Heart left ventricle (tissue), 16 donors: ENCODE results near the gene MYH10. TPM values are rescaled to one million over a fixed set of nuclear protein-coding genes. Genes with fewer than 3 reads are reported as not detected.

Source experiments
- ATAC-seq, 4 donors: fragments of 200-7000 bp; cut with Tn5 transposase; one replicate each; pipeline ENCODE4 v1.9.1; 2020 to 2022; ENCODE audit warnings: moderate library complexity in 4 of 4, mild to moderate bottlenecking in 3 of 4, moderate number of reproducible peaks in 1 of 4
- DNase-seq, 5 donors: peaks; one replicate each; pipeline ENCODE4 v3.0.0-alpha.2; 2020
- H3K27ac ChIP-seq, 12 donors: fragments of 200-600 bp; sonication (generic) in 4 of 12; one replicate each; pipeline versions ENCODE4 v1.5.0 to v1.8.0; 2016 to 2022; ENCODE audit warnings: mild to moderate bottlenecking in 2 of 12
- H3K27me3 ChIP-seq, 9 donors: fragments of 200-600 bp; sonication (generic) in 2 of 9; one replicate each; pipeline versions ENCODE4 v1.5.1 to v1.8.0; 2016 to 2022; ENCODE audit warnings: mild to moderate bottlenecking in 3 of 9
- H3K36me3 ChIP-seq, 9 donors: fragments of 200-600 bp; sonication (generic) in 2 of 9; one replicate each; pipeline versions ENCODE4 v1.5.0 to v1.8.0; 2018 to 2022; ENCODE audit warnings: mild to moderate bottlenecking in 2 of 9
- H3K4me1 ChIP-seq, 12 donors: fragments of 200-600 bp; sonication (generic) in 4 of 12; one replicate each; pipeline versions ENCODE4 v1.5.0 to v1.8.0; 2016 to 2022; ENCODE audit warnings: mild to moderate bottlenecking in 3 of 12
- H3K4me3 ChIP-seq, 12 donors: fragments of 200-600 bp; sonication (generic) in 4 of 12; one replicate each; pipeline versions ENCODE4 v1.5.0 to v1.8.0; 2017 to 2022; ENCODE audit warnings: mild to moderate bottlenecking in 9 of 12, moderate library complexity in 4 of 12
- H3K9me3 ChIP-seq, 12 donors: fragments of 200-600 bp; sonication (generic) in 4 of 12; one replicate each; pipeline versions ENCODE4 v1.5.0 to v1.8.0; 2016 to 2022; ENCODE audit warnings: mild to moderate bottlenecking in 1 of 12
- POLR2A ChIP-seq, 2 donors: fragments of 450-650 bp; IDR thresholded peaks; one replicate each; pipeline ENCODE4 v1.6.1; 2017; ENCODE audit warnings: antibody characterized with exemption in 2 of 2, mild to moderate bottlenecking in 2 of 2, moderate library complexity in 2 of 2
- WGBS, 4 donors: extraction: QIAGEN DNeasy Blood & Tissue Kit in 2 of 4; methylation state at CpG; one replicate each; pipeline versions ENCODE4 v1.1.5 to v1.1.7; 2013 to 2018; 5-methylcytosine and 5-hydroxymethylcytosine counted together
- intact Hi-C, 10 donors: fragments of 100-400 bp; cut with DNase I; formaldehyde crosslinking; loops; one replicate each; pipeline versions ENCODE4 v1.11.1 to v1.14.2; 2022
- polyA plus RNA-seq, 2 donors: library from polyadenylated mRNA; stranded (reverse); fragments of 200-250 nt; gene quantifications; one replicate each; pipeline ENCODE4 v1.2.3, GENCODE V29; 2013
- total RNA-seq, 9 donors: library from RNA; depleted of rRNA in 2 of 9; stranded (reverse); fragments of >200 nt in 2 of 9; fragmentation: NEBNext Ultra II Directional in 3 of 9; extraction: Animal tissue kit (Norgen Biotek cat#: 25700) in 3 of 9; gene quantifications; one replicate each; pipeline versions ENCODE4 v1.1.0 to v1.2.4, GENCODE V29; 2016 to 2023
- TF ChIP-seq, protein P1 (sequence below), 12 donors: fragments of 200-600 bp; sonication (generic) in 4 of 12; IDR thresholded peaks; one replicate each; pipeline versions ENCODE4 v1.5.0 to v1.8.0; 2018 to 2022; ENCODE audit warnings: antibody characterized with exemption in 12 of 12, mild to moderate bottlenecking in 5 of 12
- donor health status: ischemic (EF 13 %, LVEDD 7.1; RV severe dilation, severe dysfunction).
- donor health status: healthy with polysubstance abuse.
- donor health status: DM: no; HTN: yes; CAD: no.
- donor health status: DM: no; HTN: no; CAD: no.
- donor health status: ischemic (EF 25% LVEDD 6.9; RV normal size, moderate dysfunction).
- donor health status: ischemic (EF 25% LVEDD 5.7; RV mildly dilated, moderate dysfunction).
- donor health status: healthy.
- donor health status: DM: yes; HTN: yes; CAD: no.
- donor health status: ischemic (EF 35%, LVEDD 5.7; RV mildly dilated, moderate dysfunction).
- donor health status: nonischemic (EF 11% LVEDD 7.7; RV severe dilation, severe dysfunction).
- donor health status: DM: yes; HTN: yes; CAD: no.
- donor health status: PGD.
- donor health status: ischemic (EF 29% LVEDD 5.4; RV normal size, mild dysfunction).
- donor health status: nonischemic (EF 23%, LVEDD 6.1; RV moderate dilation, normal function).

The MYH10 gene
- total and polyA plus RNA-seq, 11 donors: 10.6 to 62.1 (median 35.2) TPM

DNA sequence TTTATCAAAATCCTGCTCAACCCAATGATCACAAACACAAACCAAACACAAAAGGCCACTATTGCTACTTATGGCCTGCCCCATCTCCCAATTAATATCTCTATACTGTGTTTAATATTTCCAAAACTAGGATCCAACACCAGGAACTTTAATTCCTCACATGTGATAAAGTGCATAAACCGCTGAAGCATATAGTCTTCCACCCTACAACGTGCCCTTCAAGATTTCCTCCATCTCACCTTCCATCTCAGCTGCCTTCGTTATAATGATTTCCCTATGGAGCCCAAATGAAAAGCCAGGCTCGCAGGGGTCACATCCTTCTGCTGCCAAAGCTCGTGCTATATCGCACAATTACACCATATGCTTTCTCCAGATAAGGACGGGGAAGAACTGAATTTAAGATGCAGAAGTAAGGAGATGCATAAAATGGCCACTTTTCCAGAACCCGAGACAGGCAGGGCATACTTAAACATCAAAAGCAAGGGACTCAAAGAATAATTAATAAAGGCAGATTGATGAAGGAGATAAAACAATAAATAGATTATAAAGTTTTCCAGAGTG, 1.8 kb downstream of the MYH10 start:
- H3K4me1 ChIP-seq: peaks cover 0 to 36% (median 13%) of the 10 kb centered on the region in 12 donors
- H3K4me3 ChIP-seq: peak overlapping the region in 9 of 12 donors; percentile 58 to 97 (median 88)
- WGBS, 4 donors: 34 to 46% (median 43%) methylated on average over 8 of the region's 8 CpGs
- H3K36me3 ChIP-seq: no peaks in the 10 kb centered on the region
- no peak for DNase-seq
- ATAC-seq: no peak
- TF ChIP-seq, protein P1, sequence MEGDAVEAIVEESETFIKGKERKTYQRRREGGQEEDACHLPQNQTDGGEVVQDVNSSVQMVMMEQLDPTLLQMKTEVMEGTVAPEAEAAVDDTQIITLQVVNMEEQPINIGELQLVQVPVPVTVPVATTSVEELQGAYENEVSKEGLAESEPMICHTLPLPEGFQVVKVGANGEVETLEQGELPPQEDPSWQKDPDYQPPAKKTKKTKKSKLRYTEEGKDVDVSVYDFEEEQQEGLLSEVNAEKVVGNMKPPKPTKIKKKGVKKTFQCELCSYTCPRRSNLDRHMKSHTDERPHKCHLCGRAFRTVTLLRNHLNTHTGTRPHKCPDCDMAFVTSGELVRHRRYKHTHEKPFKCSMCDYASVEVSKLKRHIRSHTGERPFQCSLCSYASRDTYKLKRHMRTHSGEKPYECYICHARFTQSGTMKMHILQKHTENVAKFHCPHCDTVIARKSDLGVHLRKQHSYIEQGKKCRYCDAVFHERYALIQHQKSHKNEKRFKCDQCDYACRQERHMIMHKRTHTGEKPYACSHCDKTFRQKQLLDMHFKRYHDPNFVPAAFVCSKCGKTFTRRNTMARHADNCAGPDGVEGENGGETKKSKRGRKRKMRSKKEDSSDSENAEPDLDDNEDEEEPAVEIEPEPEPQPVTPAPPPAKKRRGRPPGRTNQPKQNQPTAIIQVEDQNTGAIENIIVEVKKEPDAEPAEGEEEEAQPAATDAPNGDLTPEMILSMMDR (IDR thresholded peaks at IDR 0.05): no peak
- TF ChIP-seq POLR2A (IDR thresholded peaks at IDR 0.05): no peak
- intact Hi-C loops: loop anchor here in 2 of 10 donors (2.0 kb wide), 2 partner anchors 14 to 18 kb away; no protein-coding TSS in a partner anchor
- peaks cover 0 to 37% (median 0%) of the 10 kb centered on the region in 9 donors for H3K27me3 ChIP-seq
- no peaks in the 10 kb centered on the region for H3K9me3 ChIP-seq
- H3K27ac ChIP-seq: peak overlapping the region in 8 of 12 donors; percentile 75 to 94 (median 88)

GRCh38 chr17:8628172-8628571, 2.4 kb downstream of the MYH10 start:
- Histone ChIP-seq H3K27ac (peak overlapping the region in 1 of 12 donors; percentile 84), H3K4me3 (peak overlapping the region in 5 of 12 donors; percentile 85 to 97 (median 88))
- 70 to 88% (median 78%) methylated on average over 2 of the region's 2 CpGs for WGBS, 4 donors

DNA sequence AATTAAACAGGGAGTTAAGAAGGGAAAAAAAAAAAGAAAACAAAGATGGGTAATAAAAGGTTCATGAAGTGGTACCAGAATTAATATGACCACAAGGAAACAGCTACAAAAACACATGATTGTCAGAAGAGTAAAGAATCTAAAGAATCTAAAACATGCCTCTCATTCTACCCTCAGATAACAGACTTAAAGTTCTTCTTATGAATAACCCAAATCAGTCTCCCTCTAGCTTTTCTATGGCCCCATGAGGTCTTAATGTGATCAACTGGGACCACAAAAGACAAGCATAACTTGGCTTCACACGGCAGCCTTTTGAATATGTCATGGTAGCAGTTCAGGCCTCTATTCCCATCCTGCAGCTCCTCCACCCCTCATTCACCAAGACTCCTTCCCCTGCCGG, 6.9 kb downstream of the MYH10 start:
- Histone ChIP-seq H3K4me1 (peaks cover 0 to 27% (median 11%) of the 10 kb centered on the region in 12 donors), H3K27me3 (peaks cover 0 to 5% (median 0%) of the 10 kb centered on the region in 9 donors), H3K9me3 (no peaks in the 10 kb centered on the region), H3K27ac (no peak overlapping the region), H3K36me3 (peaks cover 0 to 17% (median 11%) of the 10 kb centered on the region in 9 donors), H3K4me3 (no peak overlapping the region)
- no peak for DNase-seq
- ATAC-seq: no peak
- no peak for TF ChIP-seq POLR2A (IDR thresholded peaks at IDR 0.05)
- TF ChIP-seq, protein P1 (IDR thresholded peaks at IDR 0.05): no peak
- 60 to 74% (median 69%) methylated on average over 2 of the region's 2 CpGs for whole genome bisulfite sequencing, 4 donors
- intact Hi-C loops: no loop called here

More at GRCh38 chr17:8628172-8628571, 2.4 kb downstream of the MYH10 start:
- no peaks in the 10 kb centered on the region for H3K9me3 ChIP-seq
- DNase-seq: no peak
- TF ChIP-seq, protein P1 (IDR thresholded peaks at IDR 0.05): no peak
- TF ChIP-seq POLR2A (IDR thresholded peaks at IDR 0.05): no peak
- intact Hi-C loops: loop anchor here in 2 of 10 donors (2.0 kb wide), 2 partner anchors 13 to 17 kb away; no protein-coding TSS in a partner anchor
- peaks cover 0 to 35% (median 13%) of the 10 kb centered on the region in 12 donors for H3K4me1 ChIP-seq
- peaks cover 0 to 37% (median 0%) of the 10 kb centered on the region in 9 donors for H3K27me3 ChIP-seq
- ATAC-seq: no peak
- peaks cover 0 to under 1% (median 0%) of the 10 kb centered on the region in 9 donors for H3K36me3 ChIP-seq

GRCh38 chr17:8622191-8622590, 8.3 kb downstream of the MYH10 start:
- no peak for ATAC-seq
- DNase-seq: no peak
- no peak overlapping the region for H3K27ac ChIP-seq
- H3K4me3 ChIP-seq: no peak overlapping the region
- intact Hi-C loops: no loop called here
- H3K4me1 ChIP-seq: peaks cover 0 to 17% (median 6%) of the 10 kb centered on the region in 12 donors
- peaks cover 0 to 17% (median 11%) of the 10 kb centered on the region in 9 donors for H3K36me3 ChIP-seq
- WGBS, 4 donors: 89 to 93% (median 92%) methylated on average over 4 of the region's 4 CpGs
- no peak for TF ChIP-seq POLR2A (IDR thresholded peaks at IDR 0.05)
- TF ChIP-seq, protein P1 (IDR thresholded peaks at IDR 0.05): no peak
- H3K27me3 ChIP-seq: no peaks in the 10 kb centered on the region
- no peaks in the 10 kb centered on the region for H3K9me3 ChIP-seq
